Neural cell (in vitro differentiated cells): ENCODE measurements around the gene PGLYRP1.

Source experiments
- CTCF ChIP-seq: fragments of 450-650 bp; IDR thresholded peaks from 2 replicates; pipeline ENCODE4 v1.5.1; 2014; ENCODE audit warnings: antibody characterized with exemption, mild to moderate bottlenecking, moderate library complexity; ENCODE audit not compliant: poor library complexity, severe bottlenecking
- EZH2 ChIP-seq: fragments of 200-600, 300-800 bp; shearing (Covaris generic), sonication (generic); IDR thresholded peaks from 2 replicates; pipeline ENCODE4 v1.6.1; 2014; ENCODE audit warnings: antibody characterized with exemption, low read length, borderline replicate concordance, mild to moderate bottlenecking; ENCODE audit not compliant: insufficient read depth, poor library complexity, severe bottlenecking

GRCh38 chr19:46031781-46032596 lies 9.1 kb upstream of the PGLYRP1 start:
- TF ChIP-seq CTCF (no peak), EZH2 (no peak)
